Measurements from ENCODE around the gene MSMB.
A peak's percentile ranks its signal among the peaks of the same experiment; 100 is the strongest.
"Not testable (repeated sequence)": the region's sequence is repeated elsewhere in the genome, so short reads cannot be mapped to it uniquely, and the experiment has no call there.

The MSMB gene

GRCh38 chr10:46006219-46006618, 39.9 kb downstream of the MSMB start:
- no peak for DNase-seq (ENCODE audit: low read depth)

GRCh38 chr10:46005383-46005782, 40.7 kb downstream of the MSMB start:
- no peak for DNase-seq (ENCODE audit: low read depth)

- no peak for DNase-seq (ENCODE audit: low read depth)
Measured at GRCh38 chr10:46004963-46005362, 41.1 kb downstream of the MSMB start.

GRCh38 chr10:46002916-46003693, 43.0 kb downstream of the MSMB start:
- no peak for DNase-seq (ENCODE audit: low read depth)

- not testable (repeated sequence) for DNase-seq (ENCODE audit: low read depth)
Measured at GRCh38 chr10:46002189-46002687, 43.8 kb downstream of the MSMB start.

- DNase-seq (ENCODE audit: low read depth) = no peak
Measured at GRCh38 chr10:46001187-46001756, 44.8 kb downstream of the MSMB start.

- DNase-seq (ENCODE audit: low read depth) = no peak
Measured at GRCh38 chr10:46000538-46000937, 45.5 kb downstream of the MSMB start.

GRCh38 chr10:45999955-46000354, 46.1 kb downstream of the MSMB start:
- DNase-seq (ENCODE audit: low read depth) = not testable (repeated sequence)

- no peak for DNase-seq (ENCODE audit: low read depth)
Measured at GRCh38 chr10:45997994-45998763, 47.9 kb downstream of the MSMB start.

- DNase-seq (ENCODE audit: low read depth) = no peak
Measured at GRCh38 chr10:45997557-45997956, 48.5 kb downstream of the MSMB start.

GRCh38 chr10:45985590-45985989, 60.5 kb downstream of the MSMB start:
- DNase-seq (ENCODE audit: low read depth) = not testable (repeated sequence)

GRCh38 chr10:45984473-45984872, 61.6 kb downstream of the MSMB start:
- DNase-seq (ENCODE audit: low read depth) = not testable (repeated sequence)

- DNase-seq (ENCODE audit: low read depth) = peak; percentile 37
Measured at GRCh38 chr10:45983538-45984186, 62.4 kb downstream of the MSMB start.
